Erythroblast (primary cell): Measurements from ENCODE around the gene RHBDF1.

Experiments
- GATA1 ChIP-seq: IDR thresholded peaks from 2 replicates; pipeline ENCODE4 v1.6.1; 2011; ENCODE audit warnings: low read depth, mild to moderate bottlenecking, control low read depth, low read length, moderate library complexity
- POLR2A ChIP-seq: IDR thresholded peaks from 2 replicates; pipeline ENCODE4 v1.6.1; 2011; ENCODE audit warnings: mild to moderate bottlenecking, low read length

- TF ChIP-seq POLR2A = no peak
- TF ChIP-seq GATA1 = no peak
These were observed 1.3 kb downstream of the RHBDF1 start for GRCh38 chr16:71210-71539.
